K562 (cell line): ENCODE data around the gene CEBPB. TPM values are rescaled to one million over a fixed set of nuclear protein-coding genes. Genes with fewer than 3 reads are reported as not detected.

Experiments used
- BDP1 ChIP-seq: IDR thresholded peaks from 3 replicates; pipeline ENCODE4 v1.6.1; 2011; ENCODE audit not compliant: insufficient read length, insufficient read depth
- CHD4 ChIP-seq: fragments of 200-600 bp; sonication (generic); IDR thresholded peaks from 3 replicates; pipeline ENCODE4 v1.6.1; 2012; ENCODE audit warnings: low read depth, mild to moderate bottlenecking, mixed read lengths, low read length, inconsistent platforms; ENCODE audit not compliant: insufficient read depth, insufficient replicate concordance, poor library complexity, severe bottlenecking
- E2F3 ChIP-seq: fragments of 250-450 bp; sonication (Bioruptor Pico); IDR thresholded peaks from 2 replicates; pipeline ENCODE4 v1.4.0; 2020; ENCODE audit warnings: mild to moderate bottlenecking
- EP300 ChIP-seq: IDR thresholded peaks from 2 replicates; pipeline ENCODE4 v1.6.1; 2012; ENCODE audit warnings: low read length, improper control_type of control experiment
- HNRNPL ChIP-seq: fragments of 200-400 bp; formaldehyde crosslinking; IDR thresholded peaks from 2 replicates; pipeline ENCODE4 v1.6.1; 2017; ENCODE audit warnings: low read depth, mild to moderate bottlenecking, low read length
- NFATC3 ChIP-seq: fragments of 450-650 bp; IDR thresholded peaks from 2 replicates; pipeline ENCODE4 v1.6.1; 2017; ENCODE audit warnings: mild to moderate bottlenecking
- RFX5 ChIP-seq: IDR thresholded peaks from 2 replicates; pipeline ENCODE4 v1.6.1; 2011; ENCODE audit warnings: low read depth, mild to moderate bottlenecking, improper control_type of control experiment, low read length
- RHOXF2B ChIP-seq: fragments of 250-450 bp; sonication (Bioruptor Pico); conservative IDR thresholded peaks from 2 replicates; pipeline ENCODE4 v1.5.1; 2021
- SMAD1 ChIP-seq: fragments of 150-350 bp; IDR thresholded peaks from 2 replicates; pipeline ENCODE4 v1.6.1; 2014; ENCODE audit warnings: low read length, low read depth; ENCODE audit not compliant: partially characterized antibody
- XRCC5 ChIP-seq: fragments of 200-400 bp; formaldehyde crosslinking; IDR thresholded peaks from 2 replicates; pipeline ENCODE4 v1.6.1; 2017; ENCODE audit warnings: low read depth, mild to moderate bottlenecking, low read length
- ZNF24 ChIP-seq: fragments of 450-650 bp; IDR thresholded peaks from 2 replicates; pipeline ENCODE4 v1.6.1; 2016
- ZNF3 ChIP-seq: fragments of 250-450 bp; sonication (Bioruptor Pico); IDR thresholded peaks from 2 replicates; pipeline ENCODE4 v1.5.0; 2021; ENCODE audit warnings: mild to moderate bottlenecking, moderate library complexity
- ZNF561 ChIP-seq: fragments of 450-650 bp; formaldehyde crosslinking; conservative IDR thresholded peaks from 2 replicates; pipeline ENCODE4 v1.4.0; 2020; ENCODE audit warnings: mild to moderate bottlenecking, moderate library complexity
- polyA plus RNA-seq, 8 experiments: library from polyadenylated mRNA; depleted of rRNA in 4 of 8; stranded (reverse) in 5 of 8; unstranded in 3 of 8; fragments of >200 nt; fragmentation: Nextera tagmentation in 2 of 8; fragmentation: Illumina TruSeq in 1 of 8; extraction: Ambion mirVana in 2 of 8; extraction: Trizol in 1 of 8; gene quantifications; 2 replicates each; pipeline versions ENCODE4 v1.2.1 to v1.2.3, GENCODE V29; 2011 to 2014; ENCODE audit warnings: inconsistent platforms in 1 of 8, missing spikeins in 1 of 8
- total RNA-seq, 7 experiments: library from RNA; depleted of rRNA in 6 of 7; stranded (reverse); fragments of >200 nt in 6 of 7; fragmentation: Illumina TruSeq in 2 of 7; extraction: Trizol in 2 of 7; gene quantifications; 2 replicates each; pipeline versions ENCODE4 v1.2.1 to v1.2.3, GENCODE V29; 2011 to 2021; ENCODE audit warnings: low replicate concordance in 1 of 7
- TF ChIP-seq, protein P1 (sequence below): sonication (generic); formaldehyde crosslinking; IDR thresholded peaks from 2 replicates; pipeline ENCODE4 v1.8.0; 2022; ENCODE audit warnings: mild to moderate bottlenecking, low read depth, missing genetic modification reagents
- TF ChIP-seq, protein P2 (sequence below): fragments of 250-450 bp; sonication (Bioruptor Pico); IDR thresholded peaks from 2 replicates; pipeline ENCODE4 v1.8.0; 2021; ENCODE audit warnings: mild to moderate bottlenecking, moderate library complexity
- TF ChIP-seq, protein P3 (sequence below): fragments of 200-800 bp; sonication (Bioruptor generic); IDR thresholded peaks from 2 replicates; pipeline ENCODE4 v1.6.1; 2017; ENCODE audit warnings: missing genetic modification characterization, missing compliant biosample characterization
- TF ChIP-seq, protein P4 (sequence below): sonication (generic); formaldehyde crosslinking; IDR thresholded peaks from 2 replicates; pipeline ENCODE4 v1.8.0; 2023; ENCODE audit warnings: mild to moderate bottlenecking, missing genetic modification reagents
- TF ChIP-seq, protein P5 (sequence below): IDR thresholded peaks from 2 replicates; pipeline ENCODE4 v1.6.1; 2011; ENCODE audit not compliant: insufficient read length; ENCODE audit errors: extremely low read depth

Gene CEBPB
- total and polyA plus RNA-seq, 9 of the 15 experiments (the other 6 are each of a cell fraction or from before 2014, with no cell fraction given), result 1.2 to 72.6 (median 7.8) TPM

DNA sequence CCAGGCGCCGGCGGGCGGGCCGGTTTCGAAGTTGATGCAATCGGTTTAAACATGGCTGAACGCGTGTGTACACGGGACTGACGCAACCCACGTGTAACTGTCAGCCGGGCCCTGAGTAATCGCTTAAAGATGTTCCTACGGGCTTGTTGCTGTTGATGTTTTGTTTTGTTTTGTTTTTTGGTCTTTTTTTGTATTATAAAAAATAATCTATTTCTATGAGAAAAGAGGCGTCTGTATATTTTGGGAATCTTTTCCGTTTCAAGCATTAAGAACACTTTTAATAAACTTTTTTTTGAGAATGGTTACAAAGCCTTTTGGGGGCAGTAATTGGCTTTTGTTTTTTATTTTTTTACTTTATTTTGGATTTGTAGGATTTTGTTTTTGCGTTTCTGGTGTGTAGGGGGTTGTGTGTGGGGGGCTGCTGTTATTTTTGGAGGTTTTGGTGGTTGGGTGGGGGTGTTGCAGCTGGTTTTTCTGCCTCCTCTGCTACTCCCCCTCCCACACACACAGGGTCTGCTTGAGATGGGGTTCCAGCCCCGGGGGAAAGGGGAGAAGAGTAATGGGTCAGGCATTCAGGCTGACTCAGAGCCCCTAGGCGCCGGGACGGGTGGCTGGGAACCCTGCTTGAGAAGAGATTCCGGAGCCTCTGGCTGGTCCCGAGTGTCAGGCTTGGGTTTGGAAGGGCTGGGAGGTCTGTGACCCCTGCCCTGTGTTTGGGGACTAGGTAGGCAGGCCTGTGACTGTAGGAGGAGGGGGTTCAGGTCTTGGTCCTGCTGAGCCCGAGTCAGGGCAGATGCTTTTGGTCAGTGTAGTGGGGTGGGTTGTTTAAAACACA, 2.0 kb downstream of the CEBPB start (continued):
- TF ChIP-seq, protein P1, sequence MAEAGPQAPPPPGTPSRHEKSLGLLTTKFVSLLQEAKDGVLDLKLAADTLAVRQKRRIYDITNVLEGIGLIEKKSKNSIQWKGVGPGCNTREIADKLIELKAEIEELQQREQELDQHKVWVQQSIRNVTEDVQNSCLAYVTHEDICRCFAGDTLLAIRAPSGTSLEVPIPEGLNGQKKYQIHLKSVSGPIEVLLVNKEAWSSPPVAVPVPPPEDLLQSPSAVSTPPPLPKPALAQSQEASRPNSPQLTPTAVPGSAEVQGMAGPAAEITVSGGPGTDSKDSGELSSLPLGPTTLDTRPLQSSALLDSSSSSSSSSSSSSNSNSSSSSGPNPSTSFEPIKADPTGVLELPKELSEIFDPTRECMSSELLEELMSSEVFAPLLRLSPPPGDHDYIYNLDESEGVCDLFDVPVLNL (CRISPR knock-in tag), result no peak
- TF ChIP-seq HNRNPL (no peak), ZNF561 (no peak), XRCC5 (no peak), SMAD1 (no peak), ZNF3 (CRISPR knock-in tag) (no peak), NFATC3 (peak; percentile 65; the same call in 1 of the 2 replicates), BDP1 (no peak), ZNF24 (no peak), EP300 (peak; percentile 91), CHD4 (no peak), RFX5 (no peak), E2F3 (CRISPR knock-in tag) (no peak), RHOXF2B (no peak)
- TF ChIP-seq, protein P2, sequence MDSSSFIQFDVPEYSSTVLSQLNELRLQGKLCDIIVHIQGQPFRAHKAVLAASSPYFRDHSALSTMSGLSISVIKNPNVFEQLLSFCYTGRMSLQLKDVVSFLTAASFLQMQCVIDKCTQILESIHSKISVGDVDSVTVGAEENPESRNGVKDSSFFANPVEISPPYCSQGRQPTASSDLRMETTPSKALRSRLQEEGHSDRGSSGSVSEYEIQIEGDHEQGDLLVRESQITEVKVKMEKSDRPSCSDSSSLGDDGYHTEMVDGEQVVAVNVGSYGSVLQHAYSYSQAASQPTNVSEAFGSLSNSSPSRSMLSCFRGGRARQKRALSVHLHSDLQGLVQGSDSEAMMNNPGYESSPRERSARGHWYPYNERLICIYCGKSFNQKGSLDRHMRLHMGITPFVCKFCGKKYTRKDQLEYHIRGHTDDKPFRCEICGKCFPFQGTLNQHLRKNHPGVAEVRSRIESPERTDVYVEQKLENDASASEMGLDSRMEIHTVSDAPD (CRISPR knock-in tag), result no peak
- TF ChIP-seq, protein P3, sequence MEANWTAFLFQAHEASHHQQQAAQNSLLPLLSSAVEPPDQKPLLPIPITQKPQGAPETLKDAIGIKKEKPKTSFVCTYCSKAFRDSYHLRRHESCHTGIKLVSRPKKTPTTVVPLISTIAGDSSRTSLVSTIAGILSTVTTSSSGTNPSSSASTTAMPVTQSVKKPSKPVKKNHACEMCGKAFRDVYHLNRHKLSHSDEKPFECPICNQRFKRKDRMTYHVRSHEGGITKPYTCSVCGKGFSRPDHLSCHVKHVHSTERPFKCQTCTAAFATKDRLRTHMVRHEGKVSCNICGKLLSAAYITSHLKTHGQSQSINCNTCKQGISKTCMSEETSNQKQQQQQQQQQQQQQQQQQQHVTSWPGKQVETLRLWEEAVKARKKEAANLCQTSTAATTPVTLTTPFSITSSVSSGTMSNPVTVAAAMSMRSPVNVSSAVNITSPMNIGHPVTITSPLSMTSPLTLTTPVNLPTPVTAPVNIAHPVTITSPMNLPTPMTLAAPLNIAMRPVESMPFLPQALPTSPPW (CRISPR knock-in tag), result no peak; the same call in 1 of the 2 replicates
- TF ChIP-seq, protein P4, sequence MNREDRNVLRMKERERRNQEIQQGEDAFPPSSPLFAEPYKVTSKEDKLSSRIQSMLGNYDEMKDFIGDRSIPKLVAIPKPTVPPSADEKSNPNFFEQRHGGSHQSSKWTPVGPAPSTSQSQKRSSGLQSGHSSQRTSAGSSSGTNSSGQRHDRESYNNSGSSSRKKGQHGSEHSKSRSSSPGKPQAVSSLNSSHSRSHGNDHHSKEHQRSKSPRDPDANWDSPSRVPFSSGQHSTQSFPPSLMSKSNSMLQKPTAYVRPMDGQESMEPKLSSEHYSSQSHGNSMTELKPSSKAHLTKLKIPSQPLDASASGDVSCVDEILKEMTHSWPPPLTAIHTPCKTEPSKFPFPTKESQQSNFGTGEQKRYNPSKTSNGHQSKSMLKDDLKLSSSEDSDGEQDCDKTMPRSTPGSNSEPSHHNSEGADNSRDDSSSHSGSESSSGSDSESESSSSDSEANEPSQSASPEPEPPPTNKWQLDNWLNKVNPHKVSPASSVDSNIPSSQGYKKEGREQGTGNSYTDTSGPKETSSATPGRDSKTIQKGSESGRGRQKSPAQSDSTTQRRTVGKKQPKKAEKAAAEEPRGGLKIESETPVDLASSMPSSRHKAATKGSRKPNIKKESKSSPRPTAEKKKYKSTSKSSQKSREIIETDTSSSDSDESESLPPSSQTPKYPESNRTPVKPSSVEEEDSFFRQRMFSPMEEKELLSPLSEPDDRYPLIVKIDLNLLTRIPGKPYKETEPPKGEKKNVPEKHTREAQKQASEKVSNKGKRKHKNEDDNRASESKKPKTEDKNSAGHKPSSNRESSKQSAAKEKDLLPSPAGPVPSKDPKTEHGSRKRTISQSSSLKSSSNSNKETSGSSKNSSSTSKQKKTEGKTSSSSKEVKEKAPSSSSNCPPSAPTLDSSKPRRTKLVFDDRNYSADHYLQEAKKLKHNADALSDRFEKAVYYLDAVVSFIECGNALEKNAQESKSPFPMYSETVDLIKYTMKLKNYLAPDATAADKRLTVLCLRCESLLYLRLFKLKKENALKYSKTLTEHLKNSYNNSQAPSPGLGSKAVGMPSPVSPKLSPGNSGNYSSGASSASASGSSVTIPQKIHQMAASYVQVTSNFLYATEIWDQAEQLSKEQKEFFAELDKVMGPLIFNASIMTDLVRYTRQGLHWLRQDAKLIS (CRISPR knock-in tag), result peak; percentile 15; the same call in 1 of the 2 replicates
- TF ChIP-seq, protein P5, sequence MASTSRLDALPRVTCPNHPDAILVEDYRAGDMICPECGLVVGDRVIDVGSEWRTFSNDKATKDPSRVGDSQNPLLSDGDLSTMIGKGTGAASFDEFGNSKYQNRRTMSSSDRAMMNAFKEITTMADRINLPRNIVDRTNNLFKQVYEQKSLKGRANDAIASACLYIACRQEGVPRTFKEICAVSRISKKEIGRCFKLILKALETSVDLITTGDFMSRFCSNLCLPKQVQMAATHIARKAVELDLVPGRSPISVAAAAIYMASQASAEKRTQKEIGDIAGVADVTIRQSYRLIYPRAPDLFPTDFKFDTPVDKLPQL, result no peak
